SK-N-SH treated with all-trans-retinoic acid at 6 μM for 48 hours (cell line): ENCODE measurements around the gene NCK2.

Source experiments
- ATAC-seq: fragments of 200-7000 bp; cut with Tn5 transposase; 3 replicates; pipeline ENCODE4 v1.9.1; 2020; ENCODE audit warnings: mild to moderate bottlenecking, moderate library complexity
- BACH2 ChIP-seq: fragments of 250-450 bp; sonication (Bioruptor Pico); IDR thresholded peaks from 2 replicates; pipeline ENCODE4 v1.9.0; 2021; ENCODE audit warnings: mild to moderate bottlenecking, borderline replicate concordance
- CREB5 ChIP-seq: fragments of 250-450 bp; sonication (Bioruptor Pico); IDR thresholded peaks from 2 replicates; pipeline ENCODE4 v1.5.1; 2020; ENCODE audit warnings: low read depth, mild to moderate bottlenecking, moderate library complexity
- CSDC2 ChIP-seq: fragments of 250-450 bp; sonication (Bioruptor Pico); IDR thresholded peaks from 2 replicates; pipeline ENCODE4 v1.5.0; 2020; ENCODE audit warnings: mild to moderate bottlenecking, moderate library complexity
- GLIS3 ChIP-seq: fragments of 250-450 bp; sonication (Bioruptor Pico); IDR thresholded peaks from 2 replicates; pipeline ENCODE4 v1.5.0; 2020; ENCODE audit warnings: mild to moderate bottlenecking, moderate library complexity
- ISL1 ChIP-seq: fragments of 250-450 bp; sonication (Bioruptor Pico); IDR thresholded peaks from 2 replicates; pipeline ENCODE4 v2.1.2; 2022; ENCODE audit warnings: mild to moderate bottlenecking, moderate library complexity
- OSR1 ChIP-seq: fragments of 250-450 bp; sonication (Bioruptor Pico); IDR thresholded peaks from 2 replicates; pipeline ENCODE4 v1.8.0; 2022; ENCODE audit warnings: moderate library complexity, mild to moderate bottlenecking, inconsistent platforms
- PPARA ChIP-seq: fragments of 250-450 bp; sonication (Bioruptor Pico); IDR thresholded peaks from 2 replicates; pipeline ENCODE4 v1.5.0; 2020; ENCODE audit warnings: mild to moderate bottlenecking, borderline replicate concordance
- SNAI2 ChIP-seq: fragments of 250-450 bp; sonication (Bioruptor Pico); IDR thresholded peaks from 2 replicates; pipeline ENCODE4 v1.5.0; 2020; ENCODE audit warnings: mild to moderate bottlenecking, moderate library complexity
- TCF4 ChIP-seq: fragments of 250-450 bp; sonication (Bioruptor Pico); IDR thresholded peaks from 2 replicates; pipeline ENCODE4 v1.8.0; 2021; ENCODE audit warnings: mild to moderate bottlenecking, moderate library complexity, borderline replicate concordance
- TOX ChIP-seq: fragments of 250-450 bp; sonication (Bioruptor Pico); IDR thresholded peaks from 2 replicates; pipeline ENCODE4 v1.8.0; 2021; ENCODE audit warnings: mild to moderate bottlenecking, moderate library complexity, borderline replicate concordance
- TSHZ2 ChIP-seq: fragments of 250-450 bp; sonication (Bioruptor Pico); IDR thresholded peaks from 2 replicates; pipeline ENCODE4 v1.5.0; 2020; ENCODE audit warnings: mild to moderate bottlenecking, moderate library complexity
- ZC3H10 ChIP-seq: fragments of 250-450 bp; sonication (Bioruptor Pico); IDR thresholded peaks from 2 replicates; pipeline ENCODE4 v1.5.1; 2021; ENCODE audit warnings: mild to moderate bottlenecking, moderate library complexity
- ZFP30 ChIP-seq: fragments of 450-650 bp; formaldehyde crosslinking; IDR thresholded peaks from 2 replicates; pipeline ENCODE4 v1.5.0; 2022; ENCODE audit warnings: mild to moderate bottlenecking, moderate library complexity
- ZNF565 ChIP-seq: fragments of 450-650 bp; formaldehyde crosslinking; conservative IDR thresholded peaks from 2 replicates; pipeline ENCODE4 v1.5.0; 2020; ENCODE audit warnings: low read depth, mild to moderate bottlenecking, moderate library complexity
- ZNF70 ChIP-seq: fragments of 450-650 bp; formaldehyde crosslinking; IDR thresholded peaks from 2 replicates; pipeline ENCODE4 v1.5.0; 2020; ENCODE audit warnings: mild to moderate bottlenecking, moderate library complexity
- ZNF8 ChIP-seq: fragments of 450-650 bp; formaldehyde crosslinking; IDR thresholded peaks from 2 replicates; pipeline ENCODE4 v1.5.0; 2020; ENCODE audit warnings: mild to moderate bottlenecking, moderate library complexity
- TF ChIP-seq, protein P1 (sequence below): fragments of 250-450 bp; sonication (Bioruptor Pico); IDR thresholded peaks from 2 replicates; pipeline ENCODE4 v1.5.1; 2021; ENCODE audit warnings: mild to moderate bottlenecking, moderate library complexity
- TF ChIP-seq, protein P2 (sequence below): fragments of 250-450 bp; sonication (Bioruptor Pico); IDR thresholded peaks from 2 replicates; pipeline ENCODE4 v1.8.0; 2021; ENCODE audit warnings: low read depth, mild to moderate bottlenecking, moderate library complexity, borderline replicate concordance
- TF ChIP-seq, protein P3 (sequence below): fragments of 250-450 bp; sonication (Bioruptor Pico); IDR thresholded peaks from 2 replicates; pipeline ENCODE4 v1.8.0; 2020; ENCODE audit warnings: mild to moderate bottlenecking, moderate library complexity, borderline replicate concordance

Gene NCK2

DNA sequence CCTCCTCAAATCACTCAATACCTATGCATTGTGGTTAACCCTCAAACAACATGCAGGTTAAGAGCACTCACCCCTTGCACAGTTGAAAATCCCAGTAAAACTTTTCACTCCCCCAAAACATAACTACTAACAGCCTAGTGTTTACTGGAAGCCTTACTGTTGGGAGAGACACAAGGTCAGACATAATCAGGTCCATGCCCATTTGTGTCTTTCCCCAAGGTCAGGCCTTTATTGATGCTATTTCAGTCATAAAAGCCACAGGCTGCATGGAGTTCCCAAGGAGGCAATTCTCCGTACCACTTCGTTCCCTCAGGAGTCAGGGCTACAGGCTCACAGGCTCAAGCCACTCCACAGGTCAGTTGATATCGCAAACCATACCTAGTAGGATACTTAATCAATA lies 180.2 kb downstream of the NCK2 start:
- TF ChIP-seq SNAI2 = no peak
- TF ChIP-seq, protein P1, sequence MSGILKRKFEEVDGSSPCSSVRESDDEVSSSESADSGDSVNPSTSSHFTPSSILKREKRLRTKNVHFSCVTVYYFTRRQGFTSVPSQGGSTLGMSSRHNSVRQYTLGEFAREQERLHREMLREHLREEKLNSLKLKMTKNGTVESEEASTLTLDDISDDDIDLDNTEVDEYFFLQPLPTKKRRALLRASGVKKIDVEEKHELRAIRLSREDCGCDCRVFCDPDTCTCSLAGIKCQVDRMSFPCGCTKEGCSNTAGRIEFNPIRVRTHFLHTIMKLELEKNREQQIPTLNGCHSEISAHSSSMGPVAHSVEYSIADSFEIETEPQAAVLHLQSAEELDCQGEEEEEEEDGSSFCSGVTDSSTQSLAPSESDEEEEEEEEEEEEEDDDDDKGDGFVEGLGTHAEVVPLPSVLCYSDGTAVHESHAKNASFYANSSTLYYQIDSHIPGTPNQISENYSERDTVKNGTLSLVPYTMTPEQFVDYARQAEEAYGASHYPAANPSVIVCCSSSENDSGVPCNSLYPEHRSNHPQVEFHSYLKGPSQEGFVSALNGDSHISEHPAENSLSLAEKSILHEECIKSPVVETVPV = no peak
- no peak for TF ChIP-seq TSHZ2 (CRISPR knock-in tag)
- no peak for TF ChIP-seq TOX (CRISPR knock-in tag)
- TF ChIP-seq GLIS3 (CRISPR knock-in tag) = no peak
- no peak for TF ChIP-seq ZFP30 (CRISPR knock-in tag)
- no peak for TF ChIP-seq OSR1 (CRISPR knock-in tag)
- TF ChIP-seq, protein P2, sequence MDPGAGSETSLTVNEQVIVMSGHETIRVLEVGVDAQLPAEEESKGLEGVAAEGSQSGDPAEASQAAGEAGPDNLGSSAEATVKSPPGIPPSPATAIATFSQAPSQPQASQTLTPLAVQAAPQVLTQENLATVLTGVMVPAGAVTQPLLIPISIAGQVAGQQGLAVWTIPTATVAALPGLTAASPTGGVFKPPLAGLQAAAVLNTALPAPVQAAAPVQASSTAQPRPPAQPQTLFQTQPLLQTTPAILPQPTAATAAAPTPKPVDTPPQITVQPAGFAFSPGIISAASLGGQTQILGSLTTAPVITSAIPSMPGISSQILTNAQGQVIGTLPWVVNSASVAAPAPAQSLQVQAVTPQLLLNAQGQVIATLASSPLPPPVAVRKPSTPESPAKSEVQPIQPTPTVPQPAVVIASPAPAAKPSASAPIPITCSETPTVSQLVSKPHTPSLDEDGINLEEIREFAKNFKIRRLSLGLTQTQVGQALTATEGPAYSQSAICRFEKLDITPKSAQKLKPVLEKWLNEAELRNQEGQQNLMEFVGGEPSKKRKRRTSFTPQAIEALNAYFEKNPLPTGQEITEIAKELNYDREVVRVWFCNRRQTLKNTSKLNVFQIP (CRISPR knock-in tag) = no peak
- no peak for TF ChIP-seq ISL1 (CRISPR knock-in tag)
- TF ChIP-seq ZC3H10 (CRISPR knock-in tag) = no peak
- TF ChIP-seq ZNF565 = no peak
- TF ChIP-seq BACH2 = no peak
- no peak for TF ChIP-seq CREB5 (CRISPR knock-in tag)
- TF ChIP-seq ZNF70 = no peak
- no peak for TF ChIP-seq CSDC2
- TF ChIP-seq, protein P3, sequence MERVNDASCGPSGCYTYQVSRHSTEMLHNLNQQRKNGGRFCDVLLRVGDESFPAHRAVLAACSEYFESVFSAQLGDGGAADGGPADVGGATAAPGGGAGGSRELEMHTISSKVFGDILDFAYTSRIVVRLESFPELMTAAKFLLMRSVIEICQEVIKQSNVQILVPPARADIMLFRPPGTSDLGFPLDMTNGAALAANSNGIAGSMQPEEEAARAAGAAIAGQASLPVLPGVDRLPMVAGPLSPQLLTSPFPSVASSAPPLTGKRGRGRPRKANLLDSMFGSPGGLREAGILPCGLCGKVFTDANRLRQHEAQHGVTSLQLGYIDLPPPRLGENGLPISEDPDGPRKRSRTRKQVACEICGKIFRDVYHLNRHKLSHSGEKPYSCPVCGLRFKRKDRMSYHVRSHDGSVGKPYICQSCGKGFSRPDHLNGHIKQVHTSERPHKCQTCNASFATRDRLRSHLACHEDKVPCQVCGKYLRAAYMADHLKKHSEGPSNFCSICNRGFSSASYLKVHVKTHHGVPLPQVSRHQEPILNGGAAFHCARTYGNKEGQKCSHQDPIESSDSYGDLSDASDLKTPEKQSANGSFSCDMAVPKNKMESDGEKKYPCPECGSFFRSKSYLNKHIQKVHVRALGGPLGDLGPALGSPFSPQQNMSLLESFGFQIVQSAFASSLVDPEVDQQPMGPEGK (CRISPR knock-in tag) = no peak
- no peak for TF ChIP-seq PPARA (CRISPR knock-in tag)
- no peak for TF ChIP-seq TCF4 (CRISPR knock-in tag)
- ATAC-seq = no peak

DNA sequence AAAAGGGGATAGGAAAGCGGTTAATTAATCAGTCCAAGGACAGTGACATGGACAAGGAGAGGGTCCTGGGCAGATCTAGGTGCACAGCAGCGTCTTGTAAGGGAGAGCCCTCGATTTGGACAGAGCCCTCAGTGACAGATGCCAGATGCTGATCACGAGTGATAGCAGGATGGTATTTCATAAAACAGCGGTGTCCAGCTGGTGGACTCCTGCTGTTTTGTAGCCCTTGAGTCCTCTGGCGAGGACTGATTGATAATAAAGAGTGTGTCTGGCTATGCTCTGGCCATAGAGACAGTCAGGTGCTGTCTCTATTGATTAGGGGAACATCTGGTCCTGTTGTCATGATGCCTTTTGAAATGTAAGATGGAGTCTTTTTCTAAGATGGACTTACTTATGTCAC lies 180.7 kb downstream of the NCK2 start:
- no peak for ATAC-seq
- TF ChIP-seq TSHZ2 (CRISPR knock-in tag) (0 out of 2 replicates have a peak, but pooled peaks have one; percentile 40), ZNF8 (CRISPR knock-in tag) (no peak), TCF4 (CRISPR knock-in tag) (peak; percentile 58; the same call in 1 of the 2 replicates)
